ENCODE data around the gene CIAO2A. TPM values are rescaled to one million over a fixed set of nuclear protein-coding genes. Genes with fewer than 3 reads are reported as not detected.

The CIAO2A gene, protein sequence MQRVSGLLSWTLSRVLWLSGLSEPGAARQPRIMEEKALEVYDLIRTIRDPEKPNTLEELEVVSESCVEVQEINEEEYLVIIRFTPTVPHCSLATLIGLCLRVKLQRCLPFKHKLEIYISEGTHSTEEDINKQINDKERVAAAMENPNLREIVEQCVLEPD
- total RNA-seq: 10 to 100 TPM; 40.4 to 89.6 TPM
- polyA plus RNA-seq: 10 to 100 TPM; 75.9 to 95.6 TPM
- long read RNA-seq, donor 1, transcript CIAO2A-201 (5 exons, 1,105 nt): major isoform, 41 of 54 reads
- long read RNA-seq, donor 1, transcript CIAO2A-202 (4 exons, 826 nt): minor isoform, 11 of 54 reads
- long read RNA-seq, donor 1, partial matches to known transcripts: 0 of 54 reads
- long read RNA-seq, donor 1, other reads (novel, unspliced or antisense): 0 of 54 reads
- long read RNA-seq, donor 2, transcript CIAO2A-201 (5 exons, 1,105 nt): major isoform, 14 of 18 reads
- long read RNA-seq, donor 2, partial matches to known transcripts: 0 of 18 reads
- long read RNA-seq, donor 2, other reads (novel, unspliced or antisense): 0 of 18 reads
- long read RNA-seq, donor 3, transcript CIAO2A-201 (5 exons, 1,105 nt): major isoform, 20 of 25 reads
- long read RNA-seq, donor 3, partial matches to known transcripts: 0 of 25 reads
- long read RNA-seq, donor 3, other reads (novel, unspliced or antisense): 0 of 25 reads
- long read RNA-seq, donor 4, transcript CIAO2A-201 (5 exons, 1,105 nt): major isoform, 19 of 22 reads
- long read RNA-seq, donor 4, partial matches to known transcripts: 0 of 22 reads
- long read RNA-seq, donor 4, other reads (novel, unspliced or antisense): 0 of 22 reads
- long read RNA-seq, donor 5, transcript CIAO2A-202 (4 exons, 826 nt): minor isoform, 12 of 159 reads
- long read RNA-seq, donor 5, transcript CIAO2A-201 (5 exons, 1,105 nt): major isoform, 54 of 159 reads
- long read RNA-seq, donor 5, partial matches to known transcripts: 69 of 159 reads
- long read RNA-seq, donor 5, other reads (novel, unspliced or antisense): 24 of 159 reads

DNA sequence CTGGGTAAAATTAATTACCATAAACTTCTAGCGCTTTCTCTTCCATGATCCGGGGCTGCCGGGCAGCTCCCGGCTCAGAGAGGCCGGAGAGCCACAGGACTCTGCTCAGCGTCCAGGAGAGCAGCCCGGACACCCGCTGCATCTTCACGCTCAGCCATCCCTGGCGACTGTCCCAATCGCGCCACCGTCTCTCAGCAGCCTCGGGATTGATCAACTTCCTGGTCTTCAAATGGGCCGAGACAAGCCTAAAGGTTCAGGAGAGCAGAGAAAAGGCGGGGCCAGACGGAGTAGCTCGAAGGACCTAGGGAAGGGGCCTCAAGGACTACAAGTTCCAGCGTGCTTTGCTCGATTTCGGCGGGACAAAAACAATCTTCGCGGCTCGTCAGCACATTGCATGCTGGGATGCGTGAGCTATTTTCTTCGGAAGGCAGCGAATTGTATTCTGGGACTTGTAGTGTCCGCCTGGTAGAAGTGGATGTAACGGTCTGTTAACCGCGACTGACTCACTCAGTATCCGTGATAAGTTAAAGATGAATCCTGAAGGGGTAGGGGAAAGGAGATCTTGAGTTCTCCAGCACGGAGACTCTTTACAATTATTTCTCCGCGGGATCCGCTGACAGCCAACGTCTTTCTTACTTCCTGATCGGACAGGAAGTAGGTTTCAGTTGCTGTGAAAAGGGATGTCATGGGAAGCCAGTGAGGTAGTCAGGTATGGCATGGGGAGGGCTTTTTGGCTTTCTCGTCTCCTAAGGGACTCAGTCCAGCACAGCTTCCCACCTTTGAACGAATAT lies at the start of gene CIAO2A:
Gene CIAO2A (minus strand): TSS at position 212 of the 791 bp plus-strand sequence. CDS start 70 bp downstream, at position 142.
- peaks cover 0 to 11% (median 2%) of the 10 kb centered on the region in 4 donors for H3K36me3 ChIP-seq (ENCODE audit: control insufficient read depth in 4 of 4, insufficient read depth in 4 of 4, low read length in 4 of 4)
- WGBS, 2 donors: 0% methylated on average over 41 of the region's 41 CpGs
- H3K4me1 ChIP-seq (ENCODE audit: control insufficient read depth in 5 of 5, insufficient read depth in 5 of 5, low read length in 5 of 5): peaks cover 0 to 35% (median 11%) of the 10 kb centered on the region in 5 donors
- no peaks in the 10 kb centered on the region for H3K9me3 ChIP-seq (ENCODE audit: control insufficient read depth in 4 of 4, insufficient read depth in 3 of 4, low read length in 3 of 4)
- peak; percentile 83 for ATAC-seq (ENCODE audit: insufficient read depth, low FRiP score)
- H3K27me3 ChIP-seq (ENCODE audit: control insufficient read depth in 3 of 3, insufficient read depth in 3 of 3, low read length in 2 of 3): no peaks in the 10 kb centered on the region
- peak; percentile 97 to 100 (median 99) for DNase-seq
- peak within 1 kb of the TSS; percentile 86 to 90 for H3K27ac ChIP-seq (ENCODE audit: low read depth in 1 of 2, low read length in 1 of 2)
- H3K9ac ChIP-seq (ENCODE audit: insufficient read depth in 1 of 2, low read length in 2 of 2): peak within 1 kb of the TSS; percentile 69 to 98
- H3K4me3 ChIP-seq: peak within 1 kb of the TSS; percentile 69
- TF ChIP-seq, protein P1, sequence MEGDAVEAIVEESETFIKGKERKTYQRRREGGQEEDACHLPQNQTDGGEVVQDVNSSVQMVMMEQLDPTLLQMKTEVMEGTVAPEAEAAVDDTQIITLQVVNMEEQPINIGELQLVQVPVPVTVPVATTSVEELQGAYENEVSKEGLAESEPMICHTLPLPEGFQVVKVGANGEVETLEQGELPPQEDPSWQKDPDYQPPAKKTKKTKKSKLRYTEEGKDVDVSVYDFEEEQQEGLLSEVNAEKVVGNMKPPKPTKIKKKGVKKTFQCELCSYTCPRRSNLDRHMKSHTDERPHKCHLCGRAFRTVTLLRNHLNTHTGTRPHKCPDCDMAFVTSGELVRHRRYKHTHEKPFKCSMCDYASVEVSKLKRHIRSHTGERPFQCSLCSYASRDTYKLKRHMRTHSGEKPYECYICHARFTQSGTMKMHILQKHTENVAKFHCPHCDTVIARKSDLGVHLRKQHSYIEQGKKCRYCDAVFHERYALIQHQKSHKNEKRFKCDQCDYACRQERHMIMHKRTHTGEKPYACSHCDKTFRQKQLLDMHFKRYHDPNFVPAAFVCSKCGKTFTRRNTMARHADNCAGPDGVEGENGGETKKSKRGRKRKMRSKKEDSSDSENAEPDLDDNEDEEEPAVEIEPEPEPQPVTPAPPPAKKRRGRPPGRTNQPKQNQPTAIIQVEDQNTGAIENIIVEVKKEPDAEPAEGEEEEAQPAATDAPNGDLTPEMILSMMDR (IDR thresholded peaks at IDR 0.05; ENCODE audit: control extremely low read depth, extremely low read depth): no peak

DNA sequence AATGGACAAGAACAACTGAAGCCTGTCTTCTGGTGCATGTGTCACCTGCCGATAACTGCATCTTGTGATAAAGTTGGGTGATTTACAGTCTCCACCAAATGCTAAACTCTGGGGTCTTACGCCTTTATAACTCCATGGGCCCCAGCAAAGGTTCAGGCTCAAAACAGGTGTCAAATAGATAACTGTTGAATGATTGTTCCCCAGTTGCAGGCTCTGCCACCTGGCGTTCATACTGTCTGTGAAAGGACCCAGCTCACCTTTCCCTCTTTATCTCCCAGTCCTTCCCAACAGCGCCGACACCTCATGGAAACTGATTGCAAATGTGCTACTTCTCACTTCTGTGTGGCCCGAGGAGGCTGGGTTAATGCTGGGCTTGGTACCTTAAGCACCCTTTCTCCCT lies 49.6 kb upstream of the CIAO2A start:
- peaks cover 0 to 37% (median 11%) of the 10 kb centered on the region in 4 donors for H3K36me3 ChIP-seq (ENCODE audit: control insufficient read depth in 4 of 4, insufficient read depth in 4 of 4, low read length in 4 of 4)

More for the DNA sequence above, 49.6 kb upstream of the CIAO2A start:
- whole genome bisulfite sequencing, 2 donors: 89 to 92% methylated on average over 6 of the region's 6 CpGs
- TF ChIP-seq, protein P1 (IDR thresholded peaks at IDR 0.05; ENCODE audit: control extremely low read depth, extremely low read depth): no peak
- DNase-seq (no peak), ATAC-seq (ENCODE audit: insufficient read depth, low FRiP score) (no peak)
- Histone ChIP-seq H3K4me1 (ENCODE audit: control insufficient read depth in 5 of 5, insufficient read depth in 5 of 5, low read length in 5 of 5) (peaks cover 0 to 18% (median 3%) of the 10 kb centered on the region in 5 donors), H3K9ac (ENCODE audit: insufficient read depth in 1 of 2, low read length in 2 of 2) (no peak overlapping the region), H3K27ac (ENCODE audit: low read depth in 1 of 2, low read length in 1 of 2) (no peak overlapping the region), H3K9me3 (ENCODE audit: control insufficient read depth in 4 of 4, insufficient read depth in 3 of 4, low read length in 3 of 4) (no peaks in the 10 kb centered on the region), H3K27me3 (ENCODE audit: control insufficient read depth in 3 of 3, insufficient read depth in 3 of 3, low read length in 2 of 3) (no peaks in the 10 kb centered on the region), H3K4me3 (no peak overlapping the region)
